ENCODE measurements around the gene ZDHHC14.

ZDHHC14 gene

GRCh38 chr6:157529654-157530039 is 148.7 kb downstream of the ZDHHC14 start:
- H2AFZ ChIP-seq (ENCODE audit: low read length): no peak overlapping the region
- no peaks in the 10 kb centered on the region for H4K20me1 ChIP-seq (ENCODE audit: insufficient read depth, low read length)
- no peak overlapping the region for H3K4me2 ChIP-seq (ENCODE audit: low read depth, low read length)
- no peaks in the 10 kb centered on the region for H3K9me2 ChIP-seq (replicated peaks; ENCODE audit: insufficient read depth, low read length)
- H3F3A ChIP-seq (ENCODE audit: insufficient read depth, low read length): no peaks in the 10 kb centered on the region
- H3K9ac ChIP-seq (ENCODE audit: low read length): no peak overlapping the region
- no peak overlapping the region for H3K27ac ChIP-seq (ENCODE audit: low read length)
- H3K4me3 ChIP-seq (ENCODE audit: low read length): no peak overlapping the region
- H3K36me3 ChIP-seq (replicated peaks; ENCODE audit: insufficient read depth, low read length): no peaks in the 10 kb centered on the region
- no peaks in the 10 kb centered on the region for H3K4me1 ChIP-seq (ENCODE audit: low read length)
- no peaks in the 10 kb centered on the region for H3K27me3 ChIP-seq (replicated peaks; ENCODE audit: insufficient read depth, low read length)
- no peak for DNase-seq
- H3K79me2 ChIP-seq (ENCODE audit: low read length): no peaks in the 10 kb centered on the region
- no peak for TF ChIP-seq EZH2phosphoT487 (IDR thresholded peaks at IDR 0.05; ENCODE audit: low read length)
- H3K9me3 ChIP-seq (replicated peaks; ENCODE audit: insufficient read depth, low read length): no peaks in the 10 kb centered on the region

GRCh38 chr6:157530126-157530525 is 149.1 kb downstream of the ZDHHC14 start:
- Histone ChIP-seq H3K36me3 (replicated peaks; ENCODE audit: insufficient read depth, low read length) (no peaks in the 10 kb centered on the region), H3K27ac (ENCODE audit: low read length) (no peak overlapping the region), H3K9ac (ENCODE audit: low read length) (no peak overlapping the region), H3K4me3 (ENCODE audit: low read length) (no peak overlapping the region), H4K20me1 (ENCODE audit: insufficient read depth, low read length) (no peaks in the 10 kb centered on the region), H3K4me2 (ENCODE audit: low read depth, low read length) (no peak overlapping the region), H2AFZ (ENCODE audit: low read length) (no peak overlapping the region), H3K9me2 (replicated peaks; ENCODE audit: insufficient read depth, low read length) (no peaks in the 10 kb centered on the region), H3K79me2 (ENCODE audit: low read length) (no peaks in the 10 kb centered on the region), H3K4me1 (ENCODE audit: low read length) (no peaks in the 10 kb centered on the region), H3F3A (ENCODE audit: insufficient read depth, low read length) (no peaks in the 10 kb centered on the region), H3K9me3 (replicated peaks; ENCODE audit: insufficient read depth, low read length) (no peaks in the 10 kb centered on the region), H3K27me3 (replicated peaks; ENCODE audit: insufficient read depth, low read length) (no peaks in the 10 kb centered on the region)
- TF ChIP-seq EZH2 (optimal IDR thresholded peaks at IDR 0.05; ENCODE audit: low read depth, low read length) (no peak), EZH2phosphoT487 (IDR thresholded peaks at IDR 0.05; ENCODE audit: low read length) (no peak), CTCF (IDR thresholded peaks at IDR 0.05; ENCODE audit: low read length) (no peak)
- DNase-seq: no peak

- H3K27me3 ChIP-seq (replicated peaks; ENCODE audit: insufficient read depth, low read length): no peaks in the 10 kb centered on the region
- no peak overlapping the region for H3K9ac ChIP-seq (ENCODE audit: low read length)
- no peak for DNase-seq
- no peak overlapping the region for H2AFZ ChIP-seq (ENCODE audit: low read length)
- H3K4me1 ChIP-seq (ENCODE audit: low read length): peaks cover 4% of the 10 kb centered on the region; the same call in 1 of the 2 replicates
- no peaks in the 10 kb centered on the region for H3K9me3 ChIP-seq (replicated peaks; ENCODE audit: insufficient read depth, low read length)
- no peaks in the 10 kb centered on the region for H3K9me2 ChIP-seq (replicated peaks; ENCODE audit: insufficient read depth, low read length)
- no peak overlapping the region for H3K4me2 ChIP-seq (ENCODE audit: low read depth, low read length)
- TF ChIP-seq EZH2phosphoT487 (IDR thresholded peaks at IDR 0.05; ENCODE audit: low read length) (no peak), CTCF (IDR thresholded peaks at IDR 0.05; ENCODE audit: low read length) (no peak), EZH2 (optimal IDR thresholded peaks at IDR 0.05; ENCODE audit: low read depth, low read length) (no peak)
- no peak overlapping the region for H3K27ac ChIP-seq (ENCODE audit: low read length)
- no peaks in the 10 kb centered on the region for H3K79me2 ChIP-seq (ENCODE audit: low read length)
- no peaks in the 10 kb centered on the region for H4K20me1 ChIP-seq (ENCODE audit: insufficient read depth, low read length)
- H3F3A ChIP-seq (ENCODE audit: insufficient read depth, low read length): no peaks in the 10 kb centered on the region
- no peak overlapping the region for H3K4me3 ChIP-seq (ENCODE audit: low read length)
- H3K36me3 ChIP-seq (replicated peaks; ENCODE audit: insufficient read depth, low read length): no peaks in the 10 kb centered on the region
These were observed 149.8 kb downstream of the ZDHHC14 start for GRCh38 chr6:157530724-157531168.

GRCh38 chr6:157531169-157531985 is 150.4 kb downstream of the ZDHHC14 start:
- no peak overlapping the region for H2AFZ ChIP-seq (ENCODE audit: low read length)
- H3K4me3 ChIP-seq (ENCODE audit: low read length): no peak overlapping the region
- peaks cover 9% of the 10 kb centered on the region; the same call in 1 of the 2 replicates for H3K4me1 ChIP-seq (ENCODE audit: low read length)
- TF ChIP-seq EZH2 (optimal IDR thresholded peaks at IDR 0.05; ENCODE audit: low read depth, low read length): no peak
- no peak for TF ChIP-seq CTCF (IDR thresholded peaks at IDR 0.05; ENCODE audit: low read length)
- TF ChIP-seq EZH2phosphoT487 (IDR thresholded peaks at IDR 0.05; ENCODE audit: low read length): no peak
- no peaks in the 10 kb centered on the region for H3K9me2 ChIP-seq (replicated peaks; ENCODE audit: insufficient read depth, low read length)
- H3K36me3 ChIP-seq (replicated peaks; ENCODE audit: insufficient read depth, low read length): no peaks in the 10 kb centered on the region
- no peak for DNase-seq
- H3F3A ChIP-seq (ENCODE audit: insufficient read depth, low read length): no peaks in the 10 kb centered on the region
- no peak overlapping the region for H3K4me2 ChIP-seq (ENCODE audit: low read depth, low read length)
- H3K27me3 ChIP-seq (replicated peaks; ENCODE audit: insufficient read depth, low read length): no peaks in the 10 kb centered on the region
- H3K9ac ChIP-seq (ENCODE audit: low read length): no peak overlapping the region
- H3K9me3 ChIP-seq (replicated peaks; ENCODE audit: insufficient read depth, low read length): no peaks in the 10 kb centered on the region
- no peaks in the 10 kb centered on the region for H4K20me1 ChIP-seq (ENCODE audit: insufficient read depth, low read length)
- H3K27ac ChIP-seq (ENCODE audit: low read length): no peak overlapping the region
- H3K79me2 ChIP-seq (ENCODE audit: low read length): no peaks in the 10 kb centered on the region
